ACC112 (cell line): ENCODE results near the gene N4BP2L2.

ENCODE experiments used
- H2AFZ ChIP-seq: fragments of 200-600 bp; sonication (generic); one replicate; pipeline ENCODE4 v1.6.0; 2017; ENCODE audit warnings: antibody characterized with exemption, low read length; ENCODE audit not compliant: unreplicated experiment
- H3K27ac ChIP-seq: fragments of 200-600 bp; sonication (generic); 2 replicates; pipeline ENCODE4 v1.5.1; 2014; ENCODE audit warnings: low read depth, mild to moderate bottlenecking, antibody characterized with exemption, low read length, moderate library complexity
- H3K27me3 ChIP-seq: fragments of 200-600 bp; sonication (generic); 2 replicates; pipeline ENCODE4 v1.6.1; 2014; ENCODE audit warnings: mild to moderate bottlenecking, antibody characterized with exemption, low read length, moderate library complexity, mixed read lengths; ENCODE audit not compliant: insufficient read depth
- H3K36me3 ChIP-seq: fragments of 200-600 bp; sonication (generic); 2 replicates; pipeline ENCODE4 v1.6.1; 2016; ENCODE audit warnings: mild to moderate bottlenecking, antibody characterized with exemption, low read length, moderate library complexity, mixed read lengths; ENCODE audit not compliant: insufficient read depth
- H3K4me1 ChIP-seq: fragments of 200-600 bp; sonication (generic); one replicate; pipeline ENCODE4 v1.6.1; 2016; ENCODE audit warnings: low read length, mixed read lengths; ENCODE audit not compliant: insufficient read depth, unreplicated experiment, control insufficient read depth
- H3K4me3 ChIP-seq: fragments of 200-600 bp; sonication (generic); 2 replicates; pipeline ENCODE4 v1.5.1; 2014; ENCODE audit warnings: mild to moderate bottlenecking, low read depth, low read length
- H3K79me2 ChIP-seq: fragments of 200-600 bp; sonication (generic); one replicate; pipeline ENCODE4 v1.6.0; 2016; ENCODE audit warnings: low read length; ENCODE audit not compliant: control insufficient read depth, unreplicated experiment, insufficient read depth

N4BP2L2 gene

DNA sequence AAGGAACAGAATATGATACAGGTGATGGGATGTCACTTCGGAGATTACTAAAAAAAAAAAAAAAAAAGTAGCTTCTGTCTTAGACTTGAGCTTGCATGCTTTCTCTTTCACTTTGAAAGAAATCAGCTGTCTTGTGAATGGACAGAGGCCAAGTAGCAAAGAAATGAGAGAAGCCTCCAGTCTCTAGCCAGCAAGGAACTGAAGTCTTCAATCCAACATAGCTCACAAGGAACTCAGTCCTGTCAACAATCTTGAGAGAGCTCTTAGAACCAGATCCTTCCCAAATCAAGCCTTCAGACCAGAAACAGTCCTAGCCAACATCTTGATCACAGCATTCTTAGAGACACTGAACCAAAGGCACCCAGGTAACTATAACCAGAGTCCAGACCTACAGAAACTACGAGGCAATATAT is 7.7 kb downstream of the N4BP2L2 start:
- H3K27ac ChIP-seq, result no peak overlapping the region
- H3K79me2 ChIP-seq, result peaks cover 82% of the 10 kb centered on the region
- H2AFZ ChIP-seq, result no peak overlapping the region
- peaks cover 37% of the 10 kb centered on the region for H3K4me1 ChIP-seq
- H3K4me3 ChIP-seq, result peak overlapping the region; percentile 7
- no peaks in the 10 kb centered on the region for H3K27me3 ChIP-seq
- H3K36me3 ChIP-seq, result peaks cover 28% of the 10 kb centered on the region

DNA sequence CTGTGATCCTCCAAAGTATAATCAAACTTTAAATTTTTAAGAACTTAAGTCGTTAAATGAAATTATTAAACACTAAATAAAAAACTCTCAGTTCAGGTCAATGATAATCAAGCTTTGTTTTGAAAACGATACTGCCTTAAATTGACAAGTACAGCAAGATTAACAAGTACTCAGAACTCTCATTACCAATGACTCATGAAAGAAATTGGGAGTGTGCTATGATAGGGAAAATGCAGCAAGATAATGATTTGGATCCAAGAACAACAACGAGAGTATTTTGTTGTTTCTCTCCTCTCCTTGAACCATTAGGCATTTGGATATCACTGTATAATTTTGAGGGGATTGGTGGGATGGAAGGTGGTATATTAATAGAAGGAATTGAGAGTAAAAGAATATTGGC is 10.2 kb downstream of the N4BP2L2 start:
- no peak overlapping the region for H2AFZ ChIP-seq
- H3K4me1 ChIP-seq, result peaks cover 26% of the 10 kb centered on the region
- H3K36me3 ChIP-seq, result peaks cover 11% of the 10 kb centered on the region; the same call in 1 of the 2 replicates
- peaks cover 64% of the 10 kb centered on the region for H3K79me2 ChIP-seq
- H3K27me3 ChIP-seq, result no peaks in the 10 kb centered on the region
- H3K27ac ChIP-seq, result no peak overlapping the region
- H3K4me3 ChIP-seq, result no peak overlapping the region

DNA sequence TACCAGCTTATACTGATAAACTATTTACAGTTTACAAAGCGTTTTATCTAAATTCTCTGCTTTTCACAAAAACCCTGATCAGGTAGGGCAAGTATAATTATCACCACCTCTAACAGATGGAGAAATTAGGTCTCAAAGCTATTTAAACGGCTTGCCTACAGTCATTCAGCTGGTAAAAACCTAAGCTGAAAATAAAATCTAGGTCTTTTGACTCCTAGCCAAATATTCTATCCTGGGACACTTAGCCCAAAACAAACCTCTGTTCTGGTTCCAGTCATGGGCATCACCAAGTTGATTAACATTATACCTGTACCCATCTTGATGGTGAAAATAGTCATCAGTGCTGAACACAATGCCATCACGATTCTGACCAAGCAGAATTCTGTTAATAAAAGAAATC is 11.4 kb downstream of the N4BP2L2 start:
- Histone ChIP-seq H2AFZ (no peak overlapping the region), H3K36me3 (peaks cover 14% of the 10 kb centered on the region), H3K27ac (no peak overlapping the region), H3K4me3 (no peak overlapping the region), H3K27me3 (no peaks in the 10 kb centered on the region), H3K79me2 (peaks cover 62% of the 10 kb centered on the region), H3K4me1 (peaks cover 26% of the 10 kb centered on the region)

DNA sequence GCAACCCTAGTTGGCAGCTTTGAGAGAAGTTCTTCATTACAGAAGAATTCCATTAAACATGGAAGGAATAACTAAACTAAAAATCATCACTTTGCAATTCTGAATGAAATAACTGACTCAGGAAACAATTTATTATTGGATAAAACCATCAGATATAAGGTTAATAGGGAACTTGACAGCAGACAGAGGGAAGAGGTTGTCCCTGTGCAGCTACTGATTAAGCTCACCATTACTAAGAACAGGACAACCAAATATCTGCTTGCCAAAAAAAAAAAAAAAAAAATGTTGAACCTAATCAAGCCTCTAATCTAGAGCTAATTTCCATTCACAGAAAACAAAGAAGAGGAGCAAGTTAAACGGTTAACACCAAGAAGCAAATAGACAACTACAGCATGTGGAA is 12.8 kb downstream of the N4BP2L2 start:
- Histone ChIP-seq H3K79me2 (peaks cover 51% of the 10 kb centered on the region), H3K4me3 (no peak overlapping the region), H3K27ac (no peak overlapping the region), H3K4me1 (peaks cover 15% of the 10 kb centered on the region), H2AFZ (no peak overlapping the region), H3K27me3 (no peaks in the 10 kb centered on the region), H3K36me3 (peaks cover 20% of the 10 kb centered on the region)

DNA sequence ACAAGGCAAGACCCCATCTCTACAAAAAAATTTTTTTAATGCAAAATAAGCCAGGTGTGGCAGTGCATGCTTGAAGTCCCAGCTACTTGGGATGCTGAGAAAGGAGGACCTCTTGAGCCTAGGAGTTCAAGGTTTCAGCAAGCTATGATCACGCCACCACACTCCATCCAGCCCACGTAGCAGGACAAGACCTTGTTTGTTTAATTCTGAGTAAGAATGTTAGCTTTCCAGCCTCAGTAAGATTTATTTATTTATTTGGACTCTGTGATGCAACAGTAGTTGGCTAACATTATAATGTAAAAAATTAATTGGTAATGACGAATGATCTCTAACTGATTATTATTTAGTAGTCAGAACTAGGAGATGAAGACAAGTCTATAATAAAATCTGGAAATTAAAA is 23.3 kb downstream of the N4BP2L2 start:
- no peaks in the 10 kb centered on the region for H3K79me2 ChIP-seq
- no peak overlapping the region for H3K4me3 ChIP-seq
- H3K27me3 ChIP-seq, result no peaks in the 10 kb centered on the region
- no peaks in the 10 kb centered on the region for H3K4me1 ChIP-seq
- H3K27ac ChIP-seq, result no peak overlapping the region
- H2AFZ ChIP-seq, result no peak overlapping the region
- H3K36me3 ChIP-seq, result peaks cover 37% of the 10 kb centered on the region

DNA sequence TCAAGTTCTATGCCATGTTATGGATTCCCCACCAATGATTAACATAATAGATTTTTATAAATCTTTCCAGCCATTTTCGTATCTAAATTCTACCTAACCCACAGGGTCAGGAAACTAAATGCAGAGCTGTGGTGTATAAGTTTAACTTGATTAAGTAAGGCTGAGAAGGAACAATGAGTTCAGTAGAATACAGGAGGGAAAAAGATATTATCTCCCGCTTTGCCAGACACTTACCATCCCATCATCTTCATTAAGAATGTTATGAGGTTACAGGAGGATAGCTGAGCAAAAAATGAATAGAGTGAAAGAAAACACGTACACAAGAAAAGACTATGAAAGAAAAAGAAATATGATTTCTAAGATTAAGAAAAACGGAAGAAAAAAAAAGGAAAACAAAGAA is 27.1 kb downstream of the N4BP2L2 start:
- H3K79me2 ChIP-seq, result no peaks in the 10 kb centered on the region
- no peak overlapping the region for H3K4me3 ChIP-seq
- peaks cover 27% of the 10 kb centered on the region for H3K36me3 ChIP-seq
- H2AFZ ChIP-seq, result no peak overlapping the region
- no peaks in the 10 kb centered on the region for H3K4me1 ChIP-seq
- H3K27me3 ChIP-seq, result no peaks in the 10 kb centered on the region
- H3K27ac ChIP-seq, result no peak overlapping the region

DNA sequence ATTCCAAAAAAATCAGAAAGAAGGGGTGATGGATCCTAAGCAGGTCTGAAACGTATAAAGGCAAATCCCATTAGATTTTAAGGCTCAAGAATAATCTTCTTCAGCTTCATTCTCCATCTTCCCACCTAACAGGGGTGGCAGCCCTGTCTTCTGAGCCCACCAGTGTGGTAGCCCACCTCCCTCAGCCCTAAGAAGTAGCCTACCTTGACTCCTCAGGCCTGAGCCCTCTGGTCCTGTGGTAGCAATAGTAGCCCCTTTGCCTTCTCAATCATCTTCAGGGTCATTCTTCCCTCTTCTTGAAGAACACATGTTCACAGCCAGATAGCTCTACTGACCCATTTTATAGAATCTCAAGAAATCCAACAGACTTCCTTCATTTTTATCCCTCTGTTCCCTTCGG is 33.7 kb downstream of the N4BP2L2 start:
- H3K4me3 ChIP-seq, result no peak overlapping the region
- no peak overlapping the region for H3K27ac ChIP-seq
- H3K79me2 ChIP-seq, result no peaks in the 10 kb centered on the region
- no peaks in the 10 kb centered on the region for H3K4me1 ChIP-seq
- no peak overlapping the region for H2AFZ ChIP-seq
- H3K27me3 ChIP-seq, result no peaks in the 10 kb centered on the region
- peaks cover 10% of the 10 kb centered on the region; the same call in 1 of the 2 replicates for H3K36me3 ChIP-seq

DNA sequence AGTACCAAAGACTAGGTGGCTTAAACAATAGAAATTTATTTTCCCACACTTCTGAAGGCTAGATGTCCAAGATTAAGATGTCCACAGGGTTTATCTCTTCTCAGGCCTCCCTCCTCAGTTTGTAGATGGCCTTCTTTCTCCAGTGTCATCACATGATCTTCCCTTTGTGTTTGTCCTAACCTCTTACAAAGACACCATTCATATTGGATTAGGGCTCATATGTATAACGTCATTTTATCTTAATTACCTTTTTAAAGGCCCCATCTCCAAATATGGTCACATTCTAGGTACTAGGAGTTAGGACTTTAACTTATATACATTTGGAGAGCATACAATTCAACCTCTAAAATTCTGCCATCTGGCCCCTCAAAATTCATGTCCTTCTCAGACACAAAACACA is 34.3 kb downstream of the N4BP2L2 start:
- H2AFZ ChIP-seq, result no peak overlapping the region
- no peaks in the 10 kb centered on the region for H3K79me2 ChIP-seq
- H3K36me3 ChIP-seq, result peaks cover 10% of the 10 kb centered on the region; the same call in 1 of the 2 replicates
- H3K4me1 ChIP-seq, result no peaks in the 10 kb centered on the region
- H3K27me3 ChIP-seq, result no peaks in the 10 kb centered on the region
- no peak overlapping the region for H3K4me3 ChIP-seq
- no peak overlapping the region for H3K27ac ChIP-seq

DNA sequence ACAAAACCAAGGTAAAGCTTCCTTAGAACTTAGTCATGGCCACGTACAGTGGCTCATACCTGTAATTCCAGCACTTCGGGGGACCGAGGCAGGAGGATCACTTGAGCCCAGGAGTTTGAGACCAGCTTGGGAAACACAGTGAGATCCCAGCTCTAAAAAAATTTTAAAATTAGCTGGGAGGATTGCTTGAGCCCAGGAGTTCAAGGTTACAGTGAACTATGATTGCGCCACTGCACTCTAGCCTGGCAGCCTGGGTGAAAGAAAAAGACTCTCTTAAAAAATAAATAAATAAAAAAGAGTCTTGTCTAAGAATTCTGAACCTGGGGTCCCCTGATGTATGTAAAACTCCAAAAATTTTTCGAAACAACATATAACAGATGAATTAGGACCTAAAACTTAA is 34.9 kb downstream of the N4BP2L2 start:
- no peaks in the 10 kb centered on the region for H3K79me2 ChIP-seq
- H3K4me1 ChIP-seq, result no peaks in the 10 kb centered on the region
- no peak overlapping the region for H3K4me3 ChIP-seq
- no peaks in the 10 kb centered on the region for H3K27me3 ChIP-seq
- peaks cover 7% of the 10 kb centered on the region; the same call in 1 of the 2 replicates for H3K36me3 ChIP-seq
- no peak overlapping the region for H3K27ac ChIP-seq
- no peak overlapping the region for H2AFZ ChIP-seq

DNA sequence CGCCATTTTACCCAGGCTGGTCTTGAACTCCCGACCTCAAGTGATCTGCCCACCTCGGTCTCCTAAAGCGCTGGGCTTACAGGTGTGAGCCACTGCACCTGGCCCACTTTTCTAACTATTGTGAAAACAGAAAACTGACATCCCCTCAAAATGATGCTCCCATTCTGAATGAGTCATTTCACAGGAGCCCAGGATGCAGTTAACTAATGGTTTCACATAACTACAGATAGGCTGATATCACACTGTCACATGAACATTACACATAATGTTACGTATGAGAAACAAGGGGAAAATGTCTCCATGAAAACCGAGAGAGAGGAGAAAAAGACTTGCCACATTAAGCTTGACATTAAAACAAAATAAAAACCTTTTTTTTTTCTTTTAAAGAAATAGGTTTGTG is 37.5 kb downstream of the N4BP2L2 start:
- Histone ChIP-seq H3K27me3 (no peaks in the 10 kb centered on the region), H2AFZ (no peak overlapping the region), H3K36me3 (no peaks in the 10 kb centered on the region), H3K4me3 (no peak overlapping the region), H3K27ac (no peak overlapping the region), H3K79me2 (no peaks in the 10 kb centered on the region), H3K4me1 (no peaks in the 10 kb centered on the region)

DNA sequence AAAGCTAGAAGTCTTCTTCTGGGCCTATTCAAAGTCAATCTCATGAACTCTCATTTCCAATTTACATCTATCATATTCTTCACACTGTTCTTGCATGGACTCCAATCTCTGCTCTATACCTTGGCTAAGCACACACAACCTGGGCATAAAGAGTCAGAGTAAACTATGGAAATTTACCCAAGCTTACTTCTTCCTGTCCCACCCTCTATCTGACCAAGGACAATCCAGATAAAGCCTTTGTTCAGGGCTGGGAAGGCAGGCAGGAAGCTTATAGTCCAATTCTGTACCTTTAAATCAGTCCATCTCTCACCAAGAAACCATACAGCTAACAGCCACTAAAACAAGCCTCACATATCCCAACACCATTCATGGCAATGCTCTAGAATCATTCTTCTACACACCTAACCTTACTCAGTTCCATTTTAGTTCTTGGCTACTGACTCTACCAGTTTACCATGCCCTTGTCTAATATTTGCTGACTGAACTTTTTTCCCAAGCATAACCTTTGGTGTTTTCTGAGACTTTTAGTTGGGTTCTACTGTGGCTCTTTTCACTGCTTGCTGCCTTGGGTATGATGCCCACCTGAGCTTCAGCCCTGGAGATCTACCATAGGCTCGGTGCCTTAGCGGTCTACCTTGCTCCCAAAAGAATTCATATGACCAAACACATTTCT is 38.9 kb downstream of the N4BP2L2 start:
- Histone ChIP-seq H2AFZ (no peak overlapping the region), H3K79me2 (no peaks in the 10 kb centered on the region), H3K4me1 (no peaks in the 10 kb centered on the region), H3K36me3 (no peaks in the 10 kb centered on the region), H3K27me3 (no peaks in the 10 kb centered on the region), H3K4me3 (no peak overlapping the region), H3K27ac (no peak overlapping the region)
